HG03457 (cell line): ENCODE results near the gene ODF2.
"Not testable (repeated sequence)": the region's sequence is repeated elsewhere in the genome, so short reads cannot be mapped to it uniquely, and the experiment has no call there.

Experiments
- ATAC-seq: cut with Tn5 transposase; IDR thresholded peaks from one replicate; pipeline ENCODE4 v1.9.1; 2021; ENCODE audit warnings: moderate number of reproducible peaks; ENCODE audit not compliant: unreplicated experiment

Gene ODF2

DNA sequence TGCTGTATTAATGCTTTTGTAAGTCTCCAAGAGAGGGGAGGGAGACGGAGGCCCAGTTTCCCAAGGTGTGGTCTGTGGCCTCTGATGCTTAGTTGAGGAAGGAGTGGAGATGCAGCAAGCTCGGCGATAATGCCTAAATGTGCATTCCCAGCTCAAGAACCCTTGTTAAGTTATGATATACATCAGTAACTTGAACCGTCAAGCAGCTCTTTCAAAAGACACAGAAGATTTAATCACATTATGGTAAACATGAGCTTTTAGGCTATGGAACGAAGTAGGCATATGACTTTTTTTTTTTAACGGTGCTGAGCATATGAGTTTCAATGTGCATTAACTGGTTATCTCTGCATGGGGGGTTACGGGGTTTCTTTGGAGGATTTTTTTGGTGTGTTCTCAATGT is 26.4 kb downstream of the ODF2 start:
- no peak for ATAC-seq

GRCh38 chr9:128484686-128485413 is 29.0 kb downstream of the ODF2 start:
- no peak for ATAC-seq

- ATAC-seq = no peak
These were observed 29.6 kb downstream of the ODF2 start for GRCh38 chr9:128485414-128485855.

DNA sequence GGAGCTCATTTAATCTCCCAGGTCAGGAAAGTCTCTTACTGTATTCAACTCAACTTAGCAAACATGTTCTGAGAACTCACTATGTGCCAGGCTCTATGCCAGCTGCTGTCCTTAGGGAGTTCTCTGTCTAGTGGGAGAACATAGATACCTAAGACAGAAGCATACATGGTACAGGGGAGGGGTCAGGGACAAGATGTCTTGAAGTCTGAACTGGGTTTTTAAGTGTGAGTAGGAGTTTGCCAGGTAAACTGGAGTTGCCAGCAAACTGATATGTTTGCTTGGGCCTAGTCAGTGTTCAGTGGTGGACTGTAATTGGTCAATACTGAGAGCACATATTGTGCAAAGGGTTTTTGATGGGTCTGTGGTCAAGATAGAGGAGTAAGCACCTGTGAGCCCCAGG is 30.4 kb downstream of the ODF2 start:
- ATAC-seq = no peak

- no peak for ATAC-seq
These were observed 37.6 kb downstream of the ODF2 start for GRCh38 chr9:128493424-128493823.

DNA sequence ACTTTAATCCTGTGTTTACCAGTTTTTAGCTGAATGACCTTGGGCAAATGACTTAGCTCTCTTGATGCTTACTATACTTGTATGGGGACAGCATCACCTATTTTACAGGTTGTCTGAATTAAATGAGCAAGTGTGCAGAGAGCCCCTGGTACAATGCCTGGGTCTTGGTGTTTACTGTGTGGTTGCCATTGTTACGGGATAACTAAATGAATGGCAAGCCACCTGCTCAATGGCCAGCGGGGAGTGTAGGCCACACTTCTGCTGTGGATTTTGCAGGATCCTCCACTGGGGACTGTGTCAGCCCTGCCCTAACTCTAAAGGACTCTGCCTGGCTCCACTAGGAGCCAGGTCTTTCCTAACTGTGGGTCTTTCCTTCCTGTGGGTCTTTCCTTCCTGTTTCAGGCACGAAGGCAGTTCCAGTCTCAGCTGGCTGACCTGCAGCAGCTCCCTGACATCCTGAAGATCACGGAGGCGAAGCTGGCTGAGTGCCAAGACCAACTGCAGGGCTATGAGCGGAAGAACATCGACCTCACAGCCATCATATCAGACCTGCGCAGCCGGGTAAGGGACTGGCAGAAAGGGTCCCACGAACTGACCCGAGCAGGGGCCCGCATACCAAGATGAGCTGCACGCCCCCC is 38.4 kb downstream of the ODF2 start:
- no peak for ATAC-seq

DNA sequence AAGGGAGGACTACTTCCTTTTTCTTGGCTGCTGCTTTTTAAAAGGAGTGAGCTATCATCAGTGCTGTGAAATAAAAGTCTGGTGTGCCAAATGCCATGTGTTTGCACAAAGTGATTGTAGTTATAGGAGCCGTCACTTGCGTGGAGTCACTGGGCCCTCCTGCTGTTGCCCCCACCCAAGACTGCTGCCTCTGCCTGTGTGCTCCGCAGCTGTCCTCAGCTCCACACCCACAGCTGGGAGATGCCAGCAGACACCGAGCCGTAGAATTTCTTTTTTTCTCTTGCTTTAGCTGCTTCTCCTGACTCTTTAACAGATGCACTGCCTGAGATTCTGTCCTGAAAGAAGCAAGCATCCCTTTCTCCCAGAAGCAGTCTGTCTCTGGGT is 38.9 kb downstream of the ODF2 start:
- ATAC-seq = no peak

DNA sequence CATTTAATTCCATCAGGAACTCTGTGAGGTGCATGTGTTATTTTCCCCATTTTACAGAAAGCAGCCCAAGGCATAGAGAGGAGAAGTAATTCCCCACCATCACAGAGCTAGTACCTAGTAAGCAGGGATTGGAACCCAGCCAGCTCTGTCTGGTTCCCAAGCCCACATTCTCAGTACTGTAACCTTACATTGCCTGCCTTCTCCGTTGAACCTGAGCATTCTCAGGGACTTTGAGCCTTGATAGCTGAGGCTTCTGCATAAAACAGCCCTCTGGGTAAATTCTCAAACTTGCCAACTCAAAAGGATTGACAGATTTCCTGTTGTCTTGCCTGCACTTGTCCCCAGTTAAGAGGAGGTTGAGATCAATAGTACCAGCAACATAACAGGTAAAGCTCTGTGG is 39.5 kb downstream of the ODF2 start:
- no peak for ATAC-seq

- ATAC-seq = no peak
These were observed 40.1 kb downstream of the ODF2 start for GRCh38 chr9:128495804-128496417.

GRCh38 chr9:128497824-128498610 is 42.2 kb downstream of the ODF2 start:
- no peak for ATAC-seq

DNA sequence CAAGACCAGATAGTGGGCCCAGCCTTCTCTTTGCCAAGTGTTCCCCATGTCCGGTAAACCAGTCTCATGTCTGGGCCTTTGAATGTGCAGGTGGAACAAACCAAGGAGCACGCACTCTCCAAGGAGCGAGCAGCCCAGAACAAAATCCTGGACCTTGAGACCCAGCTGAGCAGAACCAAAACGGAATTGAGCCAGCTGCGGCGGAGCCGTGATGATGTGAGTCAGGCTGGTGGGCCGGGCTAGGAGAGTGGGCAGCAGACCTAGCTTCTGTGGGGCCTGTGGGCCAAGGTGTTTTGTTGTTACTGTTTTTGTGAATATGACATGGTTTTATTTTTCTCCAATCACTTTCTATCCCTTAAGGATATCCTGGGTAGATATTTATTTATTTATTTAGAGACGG is 43.1 kb downstream of the ODF2 start:
- no peak for ATAC-seq

- no peak for ATAC-seq
These were observed 44.1 kb downstream of the ODF2 start for GRCh38 chr9:128499920-128500319.

GRCh38 chr9:128503415-128503825 is 47.6 kb downstream of the ODF2 start:
- ATAC-seq = not testable (repeated sequence)

GRCh38 chr9:128503870-128504269 is 48.1 kb downstream of the ODF2 start:
- no peak for ATAC-seq

- peak; percentile 78 for ATAC-seq
These were observed 48.9 kb downstream of the ODF2 start, which contains the start of gene GLE1 for GRCh38 chr9:128504485-128505413. Gene GLE1 (plus strand): TSS chr9:128504719. CDS start chr9:128504806, 87 bp downstream.

DNA sequence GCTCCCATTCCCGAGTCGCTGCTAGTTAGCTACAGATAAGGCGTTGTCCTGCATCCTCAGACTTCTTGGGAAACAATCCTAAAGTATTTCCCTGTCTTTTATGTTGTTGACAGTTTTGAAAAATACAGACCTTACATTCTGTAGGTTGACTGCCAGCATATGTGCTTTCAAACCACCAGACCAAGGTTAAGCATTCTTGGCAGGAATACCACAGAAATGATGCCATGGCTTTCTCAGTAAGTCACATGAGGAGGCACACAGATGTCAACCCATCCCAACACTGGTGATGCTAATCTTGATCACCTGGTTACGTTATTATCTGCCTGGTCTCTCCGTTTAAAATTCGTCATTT is 49.6 kb downstream of the ODF2 start:
- ATAC-seq = no peak

- ATAC-seq = not testable (repeated sequence)
These were observed 50.1 kb downstream of the ODF2 start for GRCh38 chr9:128505906-128506305.

DNA sequence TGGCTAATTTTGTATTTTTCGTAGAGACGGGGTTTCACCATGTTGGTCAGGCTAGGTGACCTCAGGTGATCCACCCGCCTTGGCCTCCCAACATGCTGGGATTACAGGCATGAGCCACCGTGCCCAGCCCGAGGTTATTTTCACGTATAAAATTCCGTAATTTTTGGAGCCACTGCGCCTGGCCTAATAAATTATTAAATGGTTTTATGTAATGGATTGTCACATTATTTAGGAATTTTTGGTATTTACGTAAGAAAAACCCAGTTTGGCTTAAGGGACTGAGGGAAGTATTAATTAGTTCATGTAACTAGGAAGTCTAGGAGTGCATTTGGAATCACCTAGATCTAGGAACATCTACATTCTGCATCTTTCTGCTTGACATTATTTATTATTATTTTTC is 57.0 kb downstream of the ODF2 start:
- ATAC-seq = no peak

DNA sequence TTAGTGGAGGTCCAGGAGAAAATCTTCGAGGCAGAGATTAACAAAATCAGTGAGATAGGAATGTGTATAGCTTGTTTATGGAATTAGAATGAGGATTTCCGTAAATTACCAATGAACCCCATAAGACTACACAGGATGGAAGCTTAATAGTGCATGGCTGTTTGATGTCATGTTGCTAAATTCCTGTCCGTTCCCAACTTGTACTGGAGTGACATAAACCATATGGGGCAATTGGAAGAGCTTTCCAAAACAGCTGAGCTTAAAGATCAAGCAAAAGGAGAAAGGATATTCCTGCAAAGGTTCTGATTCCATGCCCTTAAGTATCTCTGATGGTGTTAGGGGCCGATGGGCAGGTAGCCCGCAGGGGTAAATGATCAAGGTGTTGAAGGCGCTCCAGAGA is 66.2 kb downstream of the ODF2 start:
- no peak for ATAC-seq

DNA sequence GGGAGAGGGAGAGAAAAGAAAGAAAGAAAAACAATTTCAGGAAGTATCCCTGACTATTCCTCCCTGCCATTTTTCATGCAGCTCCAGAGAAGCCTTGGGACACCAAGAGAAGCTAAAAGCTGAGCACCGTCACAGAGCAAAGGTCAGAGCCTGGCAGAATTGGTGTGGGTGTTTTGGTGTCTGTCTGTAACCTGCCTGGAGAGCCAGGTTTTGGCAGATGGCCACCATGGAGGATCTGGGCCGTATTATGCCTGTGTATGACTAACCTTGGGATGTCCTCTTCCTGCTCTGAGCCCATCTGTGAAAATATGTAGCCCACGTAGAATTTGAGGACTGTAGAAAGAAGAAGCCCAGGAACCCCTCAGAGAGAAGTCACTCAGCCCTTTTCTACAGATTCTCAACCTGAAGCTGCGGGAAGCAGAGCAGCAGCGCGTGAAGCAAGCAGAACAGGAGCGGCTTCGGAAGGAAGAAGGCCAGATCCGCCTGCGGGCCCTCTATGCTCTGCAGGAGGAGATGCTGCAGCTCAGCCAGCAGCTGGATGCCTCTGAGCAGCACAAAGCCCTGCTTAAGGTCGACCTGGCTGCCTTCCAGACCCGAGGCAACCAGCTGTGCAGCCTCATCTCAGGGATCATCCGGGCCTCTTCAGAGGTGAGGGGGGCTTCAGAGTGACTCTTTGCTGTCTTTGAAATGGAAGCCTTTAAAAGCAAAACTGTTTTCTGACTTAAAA is 67.6 kb downstream of the ODF2 start:
- no peak for ATAC-seq
